ENCODE results near the gene GNA14.

The GNA14 gene

DNA sequence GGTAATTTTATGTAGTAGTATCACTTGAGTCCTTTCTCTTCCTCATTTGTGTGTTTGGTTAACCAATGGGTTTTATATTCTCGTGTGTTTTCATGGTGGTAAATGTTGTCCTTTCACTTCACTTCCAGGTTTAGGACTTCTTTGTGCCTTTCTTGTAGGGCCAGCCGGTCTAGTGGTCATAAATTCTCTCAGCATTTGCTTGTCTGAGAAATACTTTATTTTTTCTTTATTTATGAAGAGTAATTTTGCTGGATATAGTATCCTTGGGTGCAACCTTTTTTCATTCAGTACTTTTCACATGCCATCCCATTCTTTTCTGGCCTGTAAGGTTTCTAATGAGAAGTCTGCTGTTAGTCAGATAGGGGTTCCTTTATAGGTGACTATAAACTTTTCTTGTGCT, 107.1 kb downstream of the GNA14 start:
- no peaks in the 10 kb centered on the region for H3K4me1 ChIP-seq
- no peaks in the 10 kb centered on the region for H3K27me3 ChIP-seq
- TF ChIP-seq, protein P1, sequence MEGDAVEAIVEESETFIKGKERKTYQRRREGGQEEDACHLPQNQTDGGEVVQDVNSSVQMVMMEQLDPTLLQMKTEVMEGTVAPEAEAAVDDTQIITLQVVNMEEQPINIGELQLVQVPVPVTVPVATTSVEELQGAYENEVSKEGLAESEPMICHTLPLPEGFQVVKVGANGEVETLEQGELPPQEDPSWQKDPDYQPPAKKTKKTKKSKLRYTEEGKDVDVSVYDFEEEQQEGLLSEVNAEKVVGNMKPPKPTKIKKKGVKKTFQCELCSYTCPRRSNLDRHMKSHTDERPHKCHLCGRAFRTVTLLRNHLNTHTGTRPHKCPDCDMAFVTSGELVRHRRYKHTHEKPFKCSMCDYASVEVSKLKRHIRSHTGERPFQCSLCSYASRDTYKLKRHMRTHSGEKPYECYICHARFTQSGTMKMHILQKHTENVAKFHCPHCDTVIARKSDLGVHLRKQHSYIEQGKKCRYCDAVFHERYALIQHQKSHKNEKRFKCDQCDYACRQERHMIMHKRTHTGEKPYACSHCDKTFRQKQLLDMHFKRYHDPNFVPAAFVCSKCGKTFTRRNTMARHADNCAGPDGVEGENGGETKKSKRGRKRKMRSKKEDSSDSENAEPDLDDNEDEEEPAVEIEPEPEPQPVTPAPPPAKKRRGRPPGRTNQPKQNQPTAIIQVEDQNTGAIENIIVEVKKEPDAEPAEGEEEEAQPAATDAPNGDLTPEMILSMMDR (IDR thresholded peaks at IDR 0.05): no peak
- intact Hi-C loops (cut with DNase I; ENCODE audit: low total_unique reads): no loop called here
- peaks cover 0 to 20% (median 8%) of the 10 kb centered on the region in 3 donors for H3K9me3 ChIP-seq
- H3K4me3 ChIP-seq: no peak overlapping the region
- H3K36me3 ChIP-seq: no peaks in the 10 kb centered on the region
- DNase-seq: no peak
- H3K27ac ChIP-seq: no peak overlapping the region

DNA sequence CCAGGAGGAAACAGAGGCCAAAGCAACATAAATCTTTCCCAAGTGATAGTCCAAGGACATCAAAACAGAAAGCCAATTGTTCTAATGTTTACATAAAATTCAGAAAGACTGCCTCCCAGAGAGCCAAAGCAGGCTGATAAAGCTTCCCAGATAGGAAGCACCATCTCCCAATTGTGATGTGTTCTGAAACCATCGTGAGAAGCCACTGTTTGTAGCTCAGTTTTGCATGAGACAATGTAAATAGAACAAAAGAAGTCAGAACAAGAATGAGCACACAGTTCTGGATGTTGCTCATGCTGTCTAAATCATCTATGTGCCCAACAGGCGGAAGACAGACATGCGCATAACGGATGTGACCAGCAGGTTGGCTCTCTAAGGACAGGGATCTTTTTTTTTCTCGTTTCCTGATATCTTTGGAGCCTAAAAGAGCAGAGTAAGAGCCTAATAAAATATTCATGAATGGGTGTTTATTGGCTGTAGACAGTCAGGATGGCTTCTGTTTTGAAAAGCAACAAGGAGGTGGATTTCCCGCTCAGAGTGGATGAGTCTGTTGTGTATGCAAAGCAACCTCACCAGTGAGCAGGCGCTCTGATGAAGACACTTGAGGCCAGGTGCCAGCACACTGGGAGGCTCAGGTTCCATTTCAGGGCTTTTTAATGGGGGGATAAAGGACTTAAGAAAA, 113.6 kb downstream of the GNA14 start:
- no peaks in the 10 kb centered on the region for H3K9me3 ChIP-seq
- no peak overlapping the region for H3K4me3 ChIP-seq
- intact Hi-C loops (cut with DNase I; ENCODE audit: low total_unique reads): loop anchor here (2.0 kb wide), 1 partner anchor 62 kb away; no protein-coding TSS in a partner anchor
- H3K27ac ChIP-seq: no peak overlapping the region
- H3K4me1 ChIP-seq: no peaks in the 10 kb centered on the region
- TF ChIP-seq, protein P1 (IDR thresholded peaks at IDR 0.05): no peak
- H3K36me3 ChIP-seq: no peaks in the 10 kb centered on the region
- no peaks in the 10 kb centered on the region for H3K27me3 ChIP-seq
- DNase-seq: no peak

DNA sequence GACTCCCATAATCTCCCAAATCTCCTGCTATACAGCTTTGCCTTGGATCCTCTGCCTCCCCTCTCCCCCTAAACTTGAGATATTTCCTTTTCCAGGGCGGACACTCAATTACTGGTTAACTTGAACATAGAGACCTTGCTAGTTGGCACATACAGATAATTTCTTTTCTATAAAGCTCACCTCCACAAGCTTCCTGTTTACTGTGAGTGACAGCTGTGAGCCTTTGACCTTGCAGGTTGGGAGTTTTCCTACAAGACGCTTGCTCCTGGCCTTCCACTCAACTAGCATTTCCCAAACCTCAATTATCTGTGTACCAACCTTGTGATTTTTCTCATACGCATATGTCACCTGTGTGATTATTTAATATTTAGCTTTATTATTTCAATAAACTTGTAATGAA, 114.5 kb downstream of the GNA14 start:
- H3K4me1 ChIP-seq: no peaks in the 10 kb centered on the region
- H3K4me3 ChIP-seq: no peak overlapping the region
- H3K27me3 ChIP-seq: no peaks in the 10 kb centered on the region
- DNase-seq: no peak
- no peak overlapping the region for H3K27ac ChIP-seq
- intact Hi-C loops (cut with DNase I; ENCODE audit: low total_unique reads): loop anchor here (2.0 kb wide), 1 partner anchor 63 kb away; no protein-coding TSS in a partner anchor
- no peaks in the 10 kb centered on the region for H3K36me3 ChIP-seq
- no peaks in the 10 kb centered on the region for H3K9me3 ChIP-seq
- TF ChIP-seq, protein P1 (IDR thresholded peaks at IDR 0.05): no peak

DNA sequence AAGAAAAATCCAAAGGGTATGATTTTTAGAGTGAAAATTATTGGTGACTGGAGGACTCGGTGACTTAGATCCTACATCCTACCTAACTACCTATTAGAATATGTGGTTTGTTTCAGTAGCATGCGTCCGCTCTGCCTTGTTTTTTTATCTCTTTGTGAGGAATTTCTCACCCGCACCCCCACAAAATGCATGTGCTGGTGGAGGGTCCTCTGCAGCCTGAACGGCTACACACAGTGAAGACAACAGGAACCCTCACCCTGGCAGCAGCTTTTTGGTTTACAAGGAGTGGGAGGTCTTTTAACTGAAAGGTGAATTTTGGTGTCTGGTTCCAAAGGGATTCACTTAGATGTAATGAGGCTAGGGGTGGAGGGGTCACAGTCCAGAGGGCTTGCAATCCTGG, 115.5 kb downstream of the GNA14 start:
- Histone ChIP-seq H3K4me1 (no peaks in the 10 kb centered on the region), H3K4me3 (no peak overlapping the region), H3K27me3 (no peaks in the 10 kb centered on the region), H3K36me3 (no peaks in the 10 kb centered on the region), H3K9me3 (no peaks in the 10 kb centered on the region), H3K27ac (no peak overlapping the region)
- DNase-seq: no peak
- TF ChIP-seq, protein P1 (IDR thresholded peaks at IDR 0.05): no peak
- intact Hi-C loops (cut with DNase I; ENCODE audit: low total_unique reads): no loop called here

DNA sequence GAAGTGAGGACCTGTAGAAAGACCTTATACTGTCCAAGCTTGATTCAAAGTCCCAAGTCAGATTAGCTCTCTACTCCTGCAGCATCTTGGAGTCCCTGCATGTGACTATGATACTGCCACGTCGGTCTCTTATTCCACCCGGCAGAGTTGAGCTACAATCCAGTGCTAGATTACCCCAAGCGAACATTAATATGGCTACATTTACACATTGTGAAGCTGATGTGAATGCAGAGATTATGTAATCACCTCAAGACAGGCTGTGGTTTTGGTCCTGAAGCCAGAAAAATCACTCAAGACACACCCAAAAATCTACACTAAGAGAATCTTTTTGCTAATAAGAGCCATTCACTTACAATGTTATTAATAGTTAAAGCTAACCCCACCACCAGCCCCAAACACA, 116.7 kb downstream of the GNA14 start:
- no peak for DNase-seq
- no peak overlapping the region for H3K4me3 ChIP-seq
- no peak overlapping the region for H3K27ac ChIP-seq
- TF ChIP-seq, protein P1 (IDR thresholded peaks at IDR 0.05): no peak
- no peaks in the 10 kb centered on the region for H3K36me3 ChIP-seq
- H3K27me3 ChIP-seq: no peaks in the 10 kb centered on the region
- H3K9me3 ChIP-seq: no peaks in the 10 kb centered on the region
- intact Hi-C loops (cut with DNase I; ENCODE audit: low total_unique reads): no loop called here
- H3K4me1 ChIP-seq: no peaks in the 10 kb centered on the region

Measured in tibial artery (tissue), 4 donors.